Stimulated activated CD4-positive, alpha-beta T cell treated with anti-CD3 and anti-CD28 coated beads, Interleukin-12 subunit alpha, Interleukin-12 subunit beta, amount 100 ng/mL, for 24 hours (primary cell): ENCODE data around the gene ZNF239.
"Not testable (repeated sequence)": the region's sequence is repeated elsewhere in the genome, so short reads cannot be mapped to it uniquely, and the experiment has no call there.

Experiments used
- DNase-seq, 2 experiments: peaks; one replicate each; pipeline ENCODE4 v3.0.0-alpha.2; 2020; ENCODE audit warnings: low read depth in 2 of 2

The ZNF239 gene

DNA sequence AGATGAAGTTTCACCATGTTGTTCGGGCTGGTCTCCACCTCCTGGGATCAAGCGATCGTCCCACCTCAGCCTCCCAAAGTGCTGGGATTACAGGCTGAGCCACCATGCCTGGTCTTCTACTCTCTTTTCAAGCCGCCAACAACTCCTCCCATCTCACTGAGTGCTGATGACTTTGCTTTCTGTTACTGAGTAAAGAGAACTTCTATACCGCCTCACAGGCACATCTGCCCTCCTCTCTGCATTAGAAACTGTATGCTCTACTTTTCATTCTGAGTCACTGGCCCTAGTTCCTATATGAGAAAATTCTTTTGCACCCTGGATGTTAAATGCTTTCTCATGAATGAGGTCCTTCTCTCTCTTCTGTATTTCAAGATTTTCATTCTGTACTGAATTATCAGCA, 2.2 kb upstream of the ZNF239 start:
- DNase-seq = no peak

DNA sequence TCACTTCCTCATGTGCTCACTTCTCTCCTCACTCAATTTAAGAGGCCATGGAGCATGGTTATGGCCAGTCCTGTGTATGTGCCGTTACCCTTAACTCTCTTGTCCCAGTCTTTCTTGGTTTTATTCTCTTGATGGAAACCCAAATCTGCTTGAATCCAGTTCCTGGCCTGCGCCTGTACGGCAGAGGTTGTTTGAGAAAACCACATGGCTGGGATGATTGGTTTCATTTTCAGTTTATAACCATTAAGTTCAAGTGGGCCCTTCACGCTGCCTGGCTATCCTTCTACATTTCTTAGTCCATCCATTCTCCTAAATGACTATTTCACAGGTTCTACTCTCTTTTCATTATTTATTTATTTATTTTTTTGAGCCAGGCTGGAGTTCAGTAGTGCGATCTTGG, 1.6 kb upstream of the ZNF239 start:
- DNase-seq = no peak

- no peak for DNase-seq
Observed at GRCh38 chr10:43574906-43575305, 490 bp upstream of the ZNF239 start.

DNA sequence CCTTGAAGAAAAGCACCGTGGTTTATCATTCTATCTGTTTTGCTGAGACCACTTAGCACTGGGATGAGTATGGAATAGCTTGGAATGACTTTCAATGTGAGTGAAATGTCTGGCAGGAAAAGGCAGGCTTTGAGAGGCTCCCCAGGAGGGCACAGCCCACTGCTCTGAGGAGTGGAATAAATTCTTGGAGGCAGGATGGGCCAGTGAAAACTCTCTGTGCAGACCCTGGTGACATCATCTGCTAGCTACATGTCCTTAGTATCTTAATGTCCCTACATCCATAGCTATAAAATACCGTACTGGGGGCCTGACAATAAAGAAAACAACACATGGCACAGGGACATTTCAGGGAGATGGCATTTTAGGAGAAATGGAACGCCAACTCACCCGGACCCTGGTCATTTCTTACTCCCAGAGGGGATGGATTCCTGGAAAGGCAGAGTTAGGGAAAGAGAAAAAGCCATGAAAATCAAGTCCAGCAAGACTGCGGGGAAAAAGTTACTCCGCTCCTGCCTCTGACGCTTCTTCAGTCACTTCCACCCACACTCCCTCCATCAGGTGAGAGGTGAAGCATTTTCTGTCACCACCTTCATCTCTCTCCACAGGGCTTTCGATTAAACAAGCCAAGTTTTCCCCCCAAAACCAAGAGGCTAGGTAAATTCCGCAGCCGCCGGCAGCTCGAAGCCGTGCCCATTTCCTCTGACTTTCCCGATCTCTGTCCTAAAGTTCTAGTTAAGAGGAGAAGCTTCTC, 991 bp downstream of the ZNF239 start:
- no peak for DNase-seq

GRCh38 chr10:43570971-43571370, 3.4 kb downstream of the ZNF239 start:
- no peak for DNase-seq

- DNase-seq = no peak
Observed at GRCh38 chr10:43569681-43570080, 4.7 kb downstream of the ZNF239 start.

DNA sequence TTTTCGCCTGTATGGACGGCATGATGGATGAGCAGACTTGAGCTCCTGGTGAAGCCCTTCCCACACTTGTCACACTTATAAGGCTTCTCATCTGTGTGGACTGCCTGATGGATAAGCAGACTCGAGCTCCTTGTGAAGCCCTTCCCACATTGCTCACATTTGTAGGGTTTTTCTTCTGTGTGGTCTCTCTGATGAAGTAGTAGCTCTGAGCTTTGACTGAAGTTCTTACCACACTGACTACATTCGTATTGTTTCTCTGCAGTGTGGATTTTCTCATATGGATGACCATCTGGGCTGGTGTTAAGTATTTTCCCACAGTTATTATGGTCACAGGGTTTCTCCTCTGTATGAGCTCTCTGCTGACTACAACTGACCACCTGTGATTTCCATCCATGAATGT, 17.2 kb downstream of the ZNF239 start:
- no peak for DNase-seq

DNA sequence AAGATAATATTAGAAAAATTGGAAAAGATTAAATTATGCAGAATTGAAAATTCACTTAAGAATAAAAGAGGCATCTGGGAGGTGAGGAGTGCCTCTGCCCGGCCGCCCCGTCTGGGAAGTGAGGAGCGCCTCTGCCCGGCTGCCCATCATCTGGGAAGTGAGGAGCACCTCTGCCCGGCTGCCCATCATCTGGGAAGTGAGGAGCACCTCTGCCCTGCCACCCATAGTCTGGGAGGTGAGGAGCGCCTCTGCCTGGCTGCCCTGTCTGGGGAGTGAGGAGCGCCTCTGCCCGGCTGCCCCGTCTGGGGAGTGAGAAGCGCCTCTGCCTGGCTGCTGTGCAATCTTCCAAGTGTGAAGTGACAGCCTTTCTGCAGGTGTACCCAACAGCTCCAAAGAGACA, 30.7 kb downstream of the ZNF239 start:
- not testable (repeated sequence) for DNase-seq

- no peak for DNase-seq
Observed at GRCh38 chr10:43524434-43525247, 49.8 kb downstream of the ZNF239 start.
